Measurements from ENCODE around the gene C1S.

The C1S gene

GRCh38 chr12:7075939-7076338 lies 15.4 kb downstream of the C1S start:
- DNase-seq (ENCODE audit: low read depth in 4 of 4, low spot score in 1 of 4): no peak

- no peak for DNase-seq (ENCODE audit: low read depth in 4 of 4, low spot score in 1 of 4)
Measured at GRCh38 chr12:7076493-7076892, 16.0 kb downstream of the C1S start.

DNA sequence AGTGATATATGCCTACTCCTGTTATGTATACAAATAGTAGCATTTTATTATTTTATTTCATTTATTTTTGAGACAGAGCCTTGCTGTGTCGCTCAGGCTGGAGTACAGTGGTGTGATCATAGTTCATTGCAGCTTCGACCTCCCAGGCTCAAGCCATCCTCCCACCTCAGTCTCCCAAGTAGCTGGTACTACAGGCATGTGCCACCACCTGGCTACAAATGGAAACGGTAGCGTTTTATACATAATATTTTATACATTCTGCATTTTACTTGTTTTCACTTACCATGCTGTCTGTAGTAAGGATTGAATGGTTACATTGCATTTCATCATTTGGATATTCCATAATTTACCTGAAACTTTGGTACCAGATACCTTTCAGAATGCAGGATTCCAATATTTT lies 17.6 kb downstream of the C1S start:
- no peak for DNase-seq (ENCODE audit: low read depth in 4 of 4, low spot score in 1 of 4)

GRCh38 chr12:7079826-7080125 lies 19.3 kb downstream of the C1S start:
- no peak for DNase-seq (ENCODE audit: low read depth in 4 of 4, low spot score in 1 of 4)

GRCh38 chr12:7081037-7081436 lies 20.5 kb downstream of the C1S start:
- DNase-seq (ENCODE audit: low read depth in 4 of 4, low spot score in 1 of 4): no peak

GRCh38 chr12:7083125-7083524 lies 22.6 kb downstream of the C1S start:
- no peak for DNase-seq (ENCODE audit: low read depth in 4 of 4, low spot score in 1 of 4)

DNA sequence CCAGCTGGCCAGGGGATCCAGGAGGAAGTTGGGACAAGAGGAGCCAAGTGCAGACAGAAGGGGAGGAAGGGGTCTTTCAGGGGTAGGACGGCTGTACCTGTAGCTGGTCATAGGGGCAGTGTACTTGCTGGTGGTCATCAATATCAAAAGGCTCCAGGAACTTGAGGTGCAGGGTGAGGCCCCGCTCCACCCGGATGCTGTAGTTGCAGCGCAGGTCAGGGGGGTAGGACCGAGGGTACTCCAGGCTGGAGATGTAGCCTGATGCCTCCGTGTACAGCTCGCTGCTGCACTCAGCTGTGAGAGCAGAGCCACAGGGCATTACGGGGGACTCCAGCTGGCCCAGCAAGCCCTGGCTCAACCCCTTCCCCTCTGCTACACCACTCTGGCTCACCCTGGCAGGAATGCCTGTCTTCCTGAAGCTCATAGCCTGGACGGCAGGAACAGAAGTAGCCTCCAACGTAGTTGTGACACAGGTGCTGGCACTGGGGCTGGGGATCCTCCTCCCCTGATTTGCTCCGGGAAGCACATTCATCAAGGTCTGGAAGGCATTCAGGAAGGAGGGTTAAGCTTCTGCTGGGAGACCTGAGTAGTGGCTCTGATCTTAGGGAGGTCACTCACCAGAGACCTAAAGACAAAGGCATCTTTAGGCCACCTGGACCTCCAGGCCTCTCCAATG lies 28.8 kb downstream of the C1S start:
- no peak for DNase-seq (ENCODE audit: low read depth in 4 of 4, low spot score in 1 of 4)

- DNase-seq (ENCODE audit: low read depth in 4 of 4, low spot score in 1 of 4): no peak
Measured at GRCh38 chr12:7090222-7090998, 29.9 kb downstream of the C1S start.

DNA sequence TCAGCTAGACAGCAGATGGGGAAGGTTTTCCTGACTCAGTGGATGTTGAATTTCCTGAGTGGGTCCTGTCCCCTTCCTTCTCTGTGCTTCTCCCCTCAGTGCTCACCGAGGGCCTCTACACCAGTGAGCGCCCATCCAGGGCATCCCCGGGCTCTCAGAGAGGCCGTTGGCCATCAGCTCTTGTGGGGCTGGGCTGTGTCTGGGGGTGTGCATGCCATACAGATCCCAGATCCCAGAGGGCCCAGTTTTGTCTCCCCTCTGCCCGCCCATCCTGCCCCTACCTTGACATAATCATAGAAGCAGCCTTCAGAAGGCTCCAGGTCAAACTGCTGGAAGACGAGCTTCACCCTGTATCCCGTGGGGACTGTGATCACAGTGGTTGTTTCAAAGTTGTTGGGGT lies 30.7 kb downstream of the C1S start:
- DNase-seq (ENCODE audit: low read depth in 4 of 4, low spot score in 1 of 4): no peak

GRCh38 chr12:7091660-7092228 lies 31.2 kb downstream of the C1S start:
- DNase-seq (ENCODE audit: low read depth in 4 of 4, low spot score in 1 of 4): no peak

DNA sequence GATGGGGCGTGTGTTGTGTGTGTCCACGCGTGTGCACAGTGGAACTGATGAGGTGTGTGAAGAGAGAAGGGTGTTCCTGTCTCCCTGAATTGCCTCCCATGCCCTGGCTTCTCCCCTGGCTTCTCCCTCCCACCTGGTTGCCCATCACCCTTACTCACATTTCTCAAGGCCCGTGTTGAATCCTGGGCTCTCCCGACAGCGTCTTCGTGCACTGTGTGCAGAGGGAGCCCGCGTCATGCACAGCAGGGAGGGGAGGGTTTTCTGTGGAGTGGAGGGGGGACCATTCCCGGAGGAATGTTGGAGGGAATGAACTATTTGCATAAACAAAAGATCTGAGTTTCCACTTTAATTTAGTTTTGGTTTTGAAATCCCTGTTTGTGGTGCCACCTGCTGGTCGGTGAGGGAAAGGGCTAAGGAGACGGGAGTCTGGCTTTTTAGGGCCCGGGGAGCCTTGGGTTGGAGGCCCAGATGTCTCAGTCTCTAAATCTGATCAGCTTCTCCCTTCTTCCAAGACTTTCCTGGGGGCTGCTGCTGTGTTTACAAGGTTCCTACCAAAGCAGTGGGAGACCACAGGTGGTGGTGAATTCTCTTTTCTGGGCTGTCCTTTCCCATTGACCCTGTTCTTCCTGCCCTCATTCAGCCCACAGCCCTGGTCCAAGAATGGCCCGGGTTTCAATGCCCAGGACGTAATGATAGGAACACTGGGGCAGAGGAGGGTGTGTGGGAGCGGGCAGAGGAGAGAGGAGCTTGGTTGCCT lies 31.9 kb downstream of the C1S start, which contains the start of gene C1R:
C1R (minus strand) TSS at position 217 of the 757 bp plus-strand sequence; CDS start at position 160, 57 bp downstream.
- peak; percentile 38 to 51 (median 44) for DNase-seq (ENCODE audit: low read depth in 4 of 4, low spot score in 1 of 4)

DNA sequence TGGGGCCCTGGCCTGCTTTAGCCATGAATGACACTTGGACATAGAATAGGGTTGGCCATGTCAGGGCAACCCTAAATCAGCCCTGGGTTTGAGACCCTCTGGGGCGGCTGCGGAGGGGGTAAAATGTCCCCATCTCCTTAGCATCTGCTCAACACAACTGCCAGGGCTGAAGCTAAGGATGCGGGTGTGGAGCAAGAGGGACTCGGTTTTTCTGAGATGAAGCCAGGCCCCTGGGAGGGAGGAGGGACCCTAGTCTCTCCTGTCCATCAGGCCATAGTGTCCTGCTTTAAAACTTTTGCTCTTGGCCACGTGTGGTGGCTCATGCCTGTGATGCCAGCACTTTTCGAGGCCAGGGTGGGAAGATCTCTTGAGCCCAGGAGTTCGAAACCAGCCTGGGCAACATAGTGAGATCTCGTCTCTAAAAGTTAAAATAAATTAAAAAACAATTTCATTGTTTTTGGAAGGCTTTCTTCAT lies 32.5 kb downstream of the C1S start:
- no peak for DNase-seq (ENCODE audit: low read depth in 4 of 4, low spot score in 1 of 4)

DNA sequence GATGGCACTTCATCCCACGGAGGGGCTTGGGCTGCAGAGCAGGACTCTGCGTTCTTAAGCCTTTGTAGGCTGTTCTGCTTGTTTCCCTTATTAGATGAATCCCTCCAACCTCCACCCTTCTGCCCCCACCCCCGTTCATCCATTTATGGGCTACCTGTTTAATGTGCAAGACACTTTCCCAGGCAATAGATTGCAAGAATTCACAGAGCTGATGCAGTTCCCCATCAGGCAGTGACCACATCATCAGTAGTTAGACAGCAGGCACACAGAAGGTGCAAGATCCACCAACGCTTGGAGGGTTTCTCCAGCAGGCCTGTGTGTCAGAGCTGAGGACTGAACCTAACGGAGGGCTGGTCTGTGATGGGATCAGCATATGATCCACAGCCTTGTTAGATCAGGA lies 33.0 kb downstream of the C1S start:
- DNase-seq (ENCODE audit: low read depth in 4 of 4, low spot score in 1 of 4): no peak

- no peak for DNase-seq (ENCODE audit: low read depth in 4 of 4, low spot score in 1 of 4)
Measured at GRCh38 chr12:7093892-7094291, 33.4 kb downstream of the C1S start.

GRCh38 chr12:7096006-7096932 lies 35.8 kb downstream of the C1S start:
- no peak for DNase-seq (ENCODE audit: low read depth in 4 of 4, low spot score in 1 of 4)

DNA sequence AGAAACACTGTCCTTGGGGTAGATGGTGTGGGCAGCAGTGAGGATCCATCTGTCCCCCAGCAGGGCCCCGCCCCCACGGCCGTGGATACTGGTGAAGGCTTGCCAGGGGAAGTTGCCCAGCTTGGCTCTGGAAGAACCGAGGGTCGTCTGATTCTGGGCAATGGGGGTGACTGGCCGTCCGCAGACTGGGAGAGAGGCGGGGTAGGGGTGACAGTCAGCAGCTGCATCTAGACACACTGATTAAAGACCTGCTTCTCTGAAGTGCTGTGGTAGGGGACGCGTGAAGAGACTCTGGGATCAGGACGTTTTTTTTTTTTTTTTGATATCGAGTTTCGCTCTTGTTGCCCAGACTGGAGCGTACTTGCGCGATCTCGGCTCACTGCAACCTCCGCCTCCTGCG lies 36.5 kb downstream of the C1S start:
- no peak for DNase-seq (ENCODE audit: low read depth in 4 of 4, low spot score in 1 of 4)

DNA sequence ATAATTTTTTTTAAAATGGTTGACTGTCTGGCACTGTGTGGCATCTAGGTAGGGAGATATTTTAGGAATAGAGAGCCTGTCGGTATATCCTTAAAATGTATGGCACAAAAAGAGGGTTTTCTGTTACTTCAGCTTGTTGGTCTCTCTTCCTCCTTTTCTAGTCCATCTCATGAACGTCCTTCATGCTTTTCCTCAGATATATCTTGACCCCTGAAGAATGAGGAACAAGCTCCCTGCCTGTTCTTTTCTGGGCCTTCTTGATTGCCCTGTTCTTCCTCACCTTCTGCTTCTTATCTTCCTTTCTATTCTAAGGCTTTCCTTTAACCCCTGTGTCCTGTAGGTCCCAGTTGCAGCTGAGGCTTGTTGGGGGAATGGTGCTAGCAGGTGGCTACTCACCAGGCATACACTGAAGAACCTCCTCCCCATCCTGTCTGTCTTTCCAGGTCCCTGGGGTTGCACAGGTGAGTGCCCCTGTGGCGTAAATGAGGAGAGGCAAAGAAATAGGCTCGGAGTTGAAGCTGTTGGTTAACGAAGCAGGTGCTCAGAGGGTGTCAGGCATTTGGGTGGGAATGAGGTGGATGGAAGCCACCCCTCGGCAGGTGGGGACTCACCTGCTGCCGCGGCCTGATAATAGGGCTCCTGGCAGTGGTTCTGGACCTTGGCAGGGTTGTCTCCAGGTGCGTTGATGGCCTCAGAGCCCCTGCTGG lies 38.9 kb downstream of the C1S start:
- DNase-seq (ENCODE audit: low read depth in 4 of 4, low spot score in 1 of 4): no peak

GRCh38 chr12:7100239-7100638 lies 39.7 kb downstream of the C1S start:
- no peak for DNase-seq (ENCODE audit: low read depth in 4 of 4, low spot score in 1 of 4)

DNA sequence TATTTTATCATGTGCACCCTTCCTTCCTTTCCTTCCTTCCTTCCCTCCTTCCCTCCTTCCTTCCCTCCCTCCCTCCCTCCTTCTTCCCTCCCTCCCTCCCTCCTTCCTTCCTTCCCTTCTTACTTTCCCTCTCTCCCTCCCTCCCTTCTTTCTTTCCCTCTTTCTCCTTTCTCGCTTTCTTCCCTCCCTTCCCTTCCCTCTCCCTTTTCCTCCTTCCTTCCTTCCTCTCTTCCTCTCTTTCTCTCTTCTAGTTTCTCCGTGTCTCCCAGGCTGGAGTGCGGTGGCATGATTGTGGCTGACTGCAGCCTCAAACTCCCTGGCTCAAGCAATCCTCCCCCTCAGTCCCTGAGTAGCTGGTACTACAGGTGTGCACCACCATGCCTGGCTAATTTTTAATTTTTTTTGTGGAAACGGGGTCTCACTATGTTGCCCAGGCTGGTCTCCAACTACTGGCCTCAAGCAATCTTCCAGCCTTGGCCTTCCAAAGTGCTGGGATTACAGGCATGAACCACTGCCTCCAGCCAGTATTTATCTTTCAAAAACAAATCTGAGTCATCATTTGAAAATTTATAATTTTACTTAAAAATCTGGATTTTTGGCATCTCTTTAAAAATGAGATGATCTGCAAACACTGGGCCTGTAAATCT lies 40.7 kb downstream of the C1S start:
- no peak for DNase-seq (ENCODE audit: low read depth in 4 of 4, low spot score in 1 of 4)
